CD4-positive, alpha-beta T cell treated with Interleukin-2 at 100 ng/mL for 4 hours (primary cell): ENCODE measurements around the gene ABCD1.
"Not testable (repeated sequence)": the region's sequence is repeated elsewhere in the genome, so short reads cannot be mapped to it uniquely, and the experiment has no call there.

ENCODE experiments used
- DNase-seq: peaks from one replicate; pipeline ENCODE4 v3.0.0-alpha.2; 2020; ENCODE audit warnings: low spot score

The ABCD1 gene

DNA sequence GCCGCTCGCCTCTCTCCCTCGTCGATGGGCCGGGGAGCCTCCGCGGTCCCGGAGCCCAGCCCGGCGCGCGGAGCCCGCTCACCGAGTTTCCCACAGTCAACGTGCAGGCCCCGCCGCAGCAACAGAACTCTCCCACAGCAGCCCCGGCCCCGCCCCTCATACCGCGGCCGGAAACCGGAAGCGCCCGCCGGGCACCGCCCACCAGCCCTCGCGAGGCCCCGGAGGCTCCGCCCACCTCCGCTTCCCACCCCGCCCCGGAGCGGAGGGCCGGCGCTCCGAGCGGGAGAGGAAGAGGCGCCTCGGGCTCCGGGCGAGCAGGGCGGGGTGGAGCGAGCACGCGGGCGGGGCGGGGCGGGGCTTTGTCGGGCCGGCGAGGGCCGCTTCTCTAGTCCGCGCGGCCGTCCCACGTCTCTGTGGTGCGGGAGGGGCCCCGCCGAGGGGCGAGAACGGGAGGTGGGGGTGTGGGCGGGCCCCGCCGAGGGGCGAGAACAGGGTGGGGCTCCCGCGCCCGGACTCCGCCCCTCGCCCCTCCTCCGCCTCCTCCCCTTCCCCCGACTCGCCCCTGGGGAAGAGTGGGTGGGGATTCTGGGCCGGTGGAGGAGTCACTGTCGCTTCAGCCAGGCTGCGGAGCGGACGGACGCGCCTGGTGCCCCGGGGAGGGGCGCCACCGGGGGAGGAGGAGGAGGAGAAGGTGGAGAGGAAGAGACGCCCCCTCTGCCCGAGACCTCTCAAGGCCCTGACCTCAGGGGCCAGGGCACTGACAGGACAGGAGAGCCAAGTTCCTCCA lies at the start of gene ABCD1, which contains the start of gene BCAP31:
Gene ABCD1, plus strand, starts transcription at position 605 of the 787 bp plus-strand sequence. CDS start 411 bp downstream, outside the sequence.
Gene BCAP31, minus strand, starts transcription at position 136 of the 787 bp plus-strand sequence. CDS start 1,143 bp downstream, outside the sequence.
- DNase-seq, result peak; percentile 88

- no peak for DNase-seq
Observed at GRCh38 chrX:153681175-153681574, 43.5 kb upstream of the ABCD1 start.

DNA sequence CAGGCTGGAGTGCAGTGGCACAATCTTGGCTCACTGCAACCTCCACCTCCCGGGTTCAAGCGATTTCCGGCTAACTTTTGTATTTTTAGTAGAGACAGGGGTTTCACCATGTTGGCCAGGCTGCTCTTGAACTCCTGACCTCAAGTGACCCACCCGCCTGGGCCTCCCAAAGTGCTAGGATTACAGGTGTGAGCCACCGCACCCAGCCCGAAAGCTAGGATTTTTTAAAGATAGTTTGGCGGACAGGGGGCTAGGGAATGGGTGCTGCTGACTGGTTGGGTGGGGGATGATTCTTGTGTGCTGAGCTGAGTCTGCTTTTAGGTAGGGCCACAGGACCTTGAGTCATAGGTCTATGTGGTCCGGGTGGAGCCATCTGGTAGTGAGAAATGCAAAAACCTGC lies 41.2 kb upstream of the ABCD1 start:
- DNase-seq, result not testable (repeated sequence)

DNA sequence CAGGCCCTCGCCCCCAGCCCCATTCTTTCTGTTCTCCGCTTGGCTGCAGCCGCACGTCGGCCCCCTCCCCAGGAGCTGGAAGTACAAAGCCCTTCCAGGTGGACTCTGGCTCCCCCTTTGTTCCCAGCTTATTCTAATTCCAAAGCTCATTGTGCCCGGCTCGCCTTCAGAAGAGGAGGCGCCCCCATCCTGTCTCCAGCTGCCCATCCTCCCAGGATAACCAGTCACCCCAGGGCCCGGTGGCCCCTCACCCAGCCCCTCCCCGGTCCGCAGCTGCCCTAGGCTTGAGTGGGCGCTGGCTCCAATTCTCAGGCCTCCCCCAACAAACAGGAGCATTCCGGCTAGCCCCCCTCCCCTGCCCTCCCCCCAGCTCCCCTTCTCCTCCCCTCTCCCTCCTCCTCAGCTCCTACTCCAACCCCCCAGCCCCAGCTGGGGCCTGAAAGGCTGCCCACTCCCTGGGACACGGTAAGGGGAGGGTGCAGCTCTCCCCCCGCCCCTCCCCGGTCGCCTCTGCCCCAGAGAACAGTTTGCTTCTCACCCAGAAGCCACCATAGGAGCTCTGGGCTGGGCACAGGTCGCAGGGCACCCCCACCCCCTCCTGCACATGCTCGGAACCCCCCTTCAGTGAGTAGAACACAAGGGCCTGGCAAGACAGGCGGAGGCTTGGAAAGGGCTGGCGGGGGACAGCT lies 40.0 kb upstream of the ABCD1 start:
- DNase-seq, result no peak

DNA sequence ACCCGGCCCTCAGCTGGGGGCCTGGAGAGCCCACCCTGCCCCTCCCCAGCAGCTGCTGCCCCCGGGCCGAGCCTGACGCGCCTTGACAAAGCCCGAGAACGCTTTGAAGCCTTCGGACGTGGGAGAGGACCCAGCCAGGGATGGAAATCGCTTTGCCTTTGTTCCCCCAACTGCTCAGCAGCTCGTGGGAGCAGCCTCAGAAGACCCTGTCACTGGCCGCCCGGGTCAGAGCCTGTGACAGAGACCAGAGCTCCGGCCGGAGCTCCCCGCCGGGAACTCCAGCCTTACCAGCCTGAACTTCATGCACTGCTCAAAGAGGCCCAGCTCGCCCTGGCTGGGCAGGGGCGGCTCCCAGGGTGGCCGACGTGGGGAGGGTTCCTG lies 39.5 kb upstream of the ABCD1 start:
- DNase-seq, result no peak

- no peak for DNase-seq
Observed at GRCh38 chrX:153685751-153686696, 38.6 kb upstream of the ABCD1 start.

DNA sequence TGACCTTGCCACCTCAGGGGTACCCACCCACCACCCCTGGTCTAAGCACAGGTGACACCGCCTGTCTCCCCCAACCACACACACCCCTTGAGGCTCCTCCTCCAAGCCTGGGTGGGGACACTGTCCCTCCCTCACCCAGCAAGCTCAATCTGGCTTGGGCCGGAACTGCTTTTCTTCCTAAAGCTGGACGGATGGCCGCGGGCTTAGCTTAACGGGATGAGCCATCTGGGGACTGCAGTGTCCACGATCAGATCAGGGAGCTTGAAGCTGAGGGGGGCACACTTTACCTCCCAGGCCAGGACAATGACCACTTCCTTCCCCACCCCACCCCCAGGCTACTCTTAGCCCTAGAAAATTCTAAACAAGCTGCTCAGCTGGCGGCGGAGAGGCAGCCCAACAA lies 37.9 kb upstream of the ABCD1 start:
- no peak for DNase-seq

DNA sequence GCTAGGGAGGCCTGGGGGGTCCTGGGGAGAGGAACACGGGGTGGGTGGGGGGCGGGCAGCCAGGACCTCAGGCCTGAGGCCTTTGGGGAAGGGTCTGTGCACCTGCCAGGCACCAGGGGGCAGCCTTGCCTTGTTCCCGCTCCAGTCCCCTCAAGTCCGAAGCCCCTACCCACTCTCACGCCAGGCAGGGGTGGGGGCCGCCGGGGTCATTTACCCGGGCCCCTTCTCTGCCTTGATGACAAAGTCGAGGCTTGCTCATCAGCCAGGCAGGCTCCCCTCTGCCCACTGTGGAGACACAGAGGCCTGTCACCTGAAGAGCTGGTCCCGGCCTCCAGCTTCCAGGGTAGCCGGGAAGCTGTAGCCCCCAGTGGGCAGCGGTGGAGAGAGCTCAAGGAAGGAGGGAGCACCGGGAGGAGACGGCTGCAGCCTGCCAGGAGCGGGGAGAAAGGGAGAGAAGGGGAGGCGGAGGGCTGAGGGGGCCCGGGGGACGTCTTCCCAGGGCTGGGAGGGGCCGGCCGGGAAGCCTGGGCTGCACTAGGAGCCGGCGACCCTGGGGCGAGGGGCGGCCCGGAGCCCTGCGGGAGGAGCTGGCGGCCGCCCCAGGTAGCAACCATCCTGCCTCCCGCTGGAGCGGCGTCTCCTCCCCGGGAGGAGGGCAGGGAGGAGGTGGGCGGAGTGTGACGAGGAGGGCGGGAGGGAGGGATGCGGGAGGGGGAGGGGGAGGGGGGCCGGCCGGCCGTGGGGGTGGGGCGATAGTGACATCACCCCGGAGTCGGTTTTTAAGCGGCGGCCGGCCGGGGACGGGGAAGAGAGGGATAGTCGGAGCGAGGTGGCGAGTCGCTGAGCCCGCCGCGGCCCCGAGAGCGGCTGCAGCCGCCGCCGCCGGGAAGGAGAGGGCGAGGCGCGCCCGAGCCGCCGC lies 37.3 kb upstream of the ABCD1 start, which contains the start of gene SLC6A8:
Gene SLC6A8, plus strand, starts transcription at position 806 of the 919 bp plus-strand sequence. CDS start 649 bp downstream, outside the sequence.
- DNase-seq, result peak; percentile 32

DNA sequence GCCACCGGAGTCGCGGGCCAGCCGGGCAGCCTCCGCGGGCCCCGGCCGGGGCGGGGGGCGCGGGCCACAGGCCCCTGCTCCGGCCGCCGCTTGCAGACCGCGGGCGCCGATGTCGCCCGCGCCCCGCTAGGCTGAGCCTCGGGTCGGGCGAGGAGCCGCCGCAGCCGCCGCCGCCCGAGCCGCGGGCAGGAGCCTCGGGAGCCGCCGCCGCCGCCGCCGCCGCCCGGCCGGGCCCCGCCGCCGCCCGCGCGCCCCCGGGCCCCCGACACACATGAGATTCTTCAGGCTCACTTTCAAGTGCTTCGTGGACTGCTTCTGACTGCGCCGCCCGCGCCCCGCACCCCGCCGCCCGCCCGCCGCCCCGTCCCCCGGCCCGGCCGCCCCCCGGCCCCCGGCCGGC lies 36.6 kb upstream of the ABCD1 start:
- DNase-seq, result no peak

GRCh38 chrX:153688506-153688905 lies 36.1 kb upstream of the ABCD1 start:
- DNase-seq, result no peak

- DNase-seq, result no peak
Observed at GRCh38 chrX:153688911-153689590, 35.6 kb upstream of the ABCD1 start.

DNA sequence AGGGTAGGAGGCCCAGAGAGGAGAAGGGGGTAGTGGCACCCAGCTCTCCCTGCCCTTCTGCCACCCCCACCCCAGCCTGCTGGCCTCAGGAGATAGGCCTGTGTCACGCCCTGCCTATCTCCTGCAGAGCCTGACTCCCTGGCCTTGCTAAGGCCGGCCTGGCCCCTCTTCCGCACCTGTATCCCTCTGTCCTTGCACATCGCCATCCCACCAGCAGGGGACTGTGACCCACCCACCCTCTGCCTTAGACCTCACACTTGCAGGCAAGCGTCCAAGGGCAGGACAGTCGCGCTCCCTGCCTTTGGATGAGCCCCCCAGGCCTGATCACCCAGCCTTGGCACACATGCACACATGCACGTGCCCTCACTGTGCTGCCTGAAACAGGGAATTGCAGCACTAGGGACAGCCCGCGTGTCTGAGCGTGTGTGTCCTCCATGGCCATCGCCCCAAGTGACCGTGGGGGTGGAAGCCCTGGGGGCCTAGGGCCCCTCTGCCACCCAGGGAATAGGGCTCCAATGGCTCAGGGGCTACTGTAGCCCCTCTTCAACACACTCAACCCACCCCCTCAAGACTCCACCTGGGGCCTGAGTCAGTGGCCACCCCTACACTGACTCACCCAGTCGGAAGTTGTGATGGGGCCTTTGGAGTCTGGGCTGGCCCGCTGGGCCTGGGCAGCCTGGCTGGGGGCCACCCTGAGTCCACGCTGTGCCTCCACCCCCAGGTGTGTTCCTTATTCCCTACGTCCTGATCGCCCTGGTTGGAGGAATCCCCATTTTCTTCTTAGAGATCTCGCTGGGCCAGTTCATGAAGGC lies 34.8 kb upstream of the ABCD1 start:
- no peak for DNase-seq

DNA sequence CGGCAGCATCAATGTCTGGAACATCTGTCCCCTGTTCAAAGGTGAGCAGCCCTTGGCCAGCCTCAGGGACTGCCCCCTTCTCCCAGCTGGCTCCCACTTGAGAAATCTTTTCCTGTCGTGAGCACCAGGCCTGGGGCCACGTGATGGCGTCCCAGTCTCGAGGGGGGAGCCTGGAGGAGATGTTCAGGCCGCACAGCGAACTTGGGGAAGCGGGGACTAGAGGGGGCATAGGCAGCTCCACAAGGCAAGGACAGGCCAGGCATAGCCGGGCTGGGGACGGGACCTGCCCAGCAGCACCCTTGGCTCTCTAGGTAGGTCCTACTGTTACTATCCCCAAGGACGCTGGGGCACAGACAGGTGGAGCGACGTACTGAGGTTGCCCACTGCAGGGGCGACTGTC lies 34.2 kb upstream of the ABCD1 start:
- no peak for DNase-seq

- DNase-seq, result not testable (repeated sequence)
Observed at GRCh38 chrX:153691032-153691827, 33.4 kb upstream of the ABCD1 start.

GRCh38 chrX:153692003-153692402 lies 32.7 kb upstream of the ABCD1 start:
- no peak for DNase-seq

DNA sequence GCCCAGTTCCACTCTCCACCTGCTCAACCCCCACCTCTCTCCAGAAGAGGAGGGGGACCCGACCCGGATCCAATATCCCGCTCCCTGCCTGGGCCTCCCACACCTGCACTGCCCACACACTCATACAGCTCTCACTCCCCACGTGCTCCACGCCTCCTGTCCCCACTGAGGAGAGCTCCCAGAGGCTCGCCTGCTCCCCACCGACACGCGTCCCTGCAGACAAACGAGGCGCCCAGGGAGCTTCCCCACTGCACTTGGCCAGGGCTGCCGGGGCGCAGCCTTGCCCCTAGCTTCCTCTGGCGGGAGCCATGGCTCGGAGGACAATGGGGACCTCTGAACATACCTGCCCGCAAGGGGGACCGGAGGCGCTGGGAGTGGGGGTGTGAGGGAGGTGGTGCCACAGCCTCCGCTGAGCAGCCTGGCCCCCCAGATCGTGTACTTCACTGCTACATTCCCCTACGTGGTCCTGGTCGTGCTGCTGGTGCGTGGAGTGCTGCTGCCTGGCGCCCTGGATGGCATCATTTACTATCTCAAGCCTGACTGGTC lies 32.0 kb upstream of the ABCD1 start:
- no peak for DNase-seq

DNA sequence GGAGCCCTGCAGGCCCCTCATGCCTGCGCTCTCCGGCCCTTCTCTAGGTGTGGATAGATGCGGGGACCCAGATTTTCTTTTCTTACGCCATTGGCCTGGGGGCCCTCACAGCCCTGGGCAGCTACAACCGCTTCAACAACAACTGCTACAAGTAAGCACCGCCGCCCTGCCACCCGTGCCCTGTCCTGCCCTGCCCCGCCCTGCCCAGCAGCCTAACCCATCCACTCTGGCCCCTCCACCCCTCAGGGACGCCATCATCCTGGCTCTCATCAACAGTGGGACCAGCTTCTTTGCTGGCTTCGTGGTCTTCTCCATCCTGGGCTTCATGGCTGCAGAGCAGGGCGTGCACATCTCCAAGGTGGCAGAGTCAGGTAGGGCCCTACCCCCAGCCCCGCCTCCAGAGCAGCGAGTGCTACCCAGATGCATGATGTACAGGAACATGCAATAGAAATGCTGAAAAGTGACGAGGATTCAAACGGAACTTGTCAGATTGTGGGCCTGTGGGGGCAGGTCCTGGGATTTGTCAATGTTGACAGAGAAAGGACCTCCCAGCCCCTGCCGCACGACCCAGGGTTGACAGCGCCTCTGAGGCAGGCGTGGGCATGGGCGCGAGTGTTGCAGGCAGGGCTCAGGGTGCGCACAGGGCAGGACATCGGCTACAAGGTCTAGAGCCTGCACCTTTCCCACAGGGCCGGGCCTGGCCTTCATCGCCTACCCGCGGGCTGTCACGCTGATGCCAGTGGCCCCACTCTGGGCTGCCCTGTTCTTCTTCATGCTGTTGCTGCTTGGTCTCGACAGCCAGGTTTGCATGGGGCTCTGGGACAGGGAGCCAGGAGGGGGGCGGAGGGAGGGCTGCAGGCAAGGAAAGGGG lies 31.2 kb upstream of the ABCD1 start:
- DNase-seq, result no peak
